ENCODE measurements around the gene TAB2.

Gene TAB2

GRCh38 chr6:149450679-149451375, 133.3 kb downstream of the TAB2 start:
- no peak for TF ChIP-seq CTCF (IDR thresholded peaks at IDR 0.05; ENCODE audit: insufficient read depth, low read length, missing control alignments)

GRCh38 chr6:149451376-149452036, 134.0 kb downstream of the TAB2 start:
- H3K4me3 ChIP-seq (ENCODE audit: low read depth, low read length), result peak overlapping the region; percentile 46
- ChIA-PET POLR2A (no interaction called here), CTCF (interaction anchor here (9.9 kb wide), 1 partner anchor 18 kb away, joined by 61 read pairs; no protein-coding TSS in a partner anchor)
- TF ChIP-seq CTCF (IDR thresholded peaks at IDR 0.05; ENCODE audit: insufficient read depth, low read length, missing control alignments), result no peak
- no peak for DNase-seq (ENCODE audit: low read depth, low spot score)

More at GRCh38 chr6:149450679-149451375, 133.3 kb downstream of the TAB2 start:
- POLR2A ChIA-PET, result no interaction called here
- H3K4me3 ChIP-seq (ENCODE audit: low read depth, low read length), result peak overlapping the region; percentile 46
- CTCF ChIA-PET, result interaction anchor here (9.9 kb wide), 1 partner anchor 18 kb away, joined by 61 read pairs; no protein-coding TSS in a partner anchor
- no peak for DNase-seq (ENCODE audit: low read depth, low spot score)

GRCh38 chr6:149452037-149452939, 134.8 kb downstream of the TAB2 start:
- TF ChIP-seq CTCF (IDR thresholded peaks at IDR 0.05; ENCODE audit: insufficient read depth, low read length, missing control alignments), result no peak
- no peak overlapping the region for H3K4me3 ChIP-seq (ENCODE audit: low read depth, low read length)
- POLR2A ChIA-PET, result no interaction called here
- CTCF ChIA-PET, result interaction anchor here (1.6 to 9.9 kb wide), 2 partner anchors 11 to 19 kb away, joined by 4 to 61 read pairs; no protein-coding TSS in a partner anchor
- no peak for DNase-seq (ENCODE audit: low read depth, low spot score)

- DNase-seq (ENCODE audit: low read depth, low spot score), result no peak
- TF ChIP-seq CTCF (IDR thresholded peaks at IDR 0.05; ENCODE audit: insufficient read depth, low read length, missing control alignments), result no peak
- no peak overlapping the region for H3K4me3 ChIP-seq (ENCODE audit: low read depth, low read length)
- POLR2A ChIA-PET, result no interaction called here
- CTCF ChIA-PET, result interaction anchor here (0.9 to 2.3 kb wide), 6 partner anchors 11 to 425 kb away, joined by 3 to 14 read pairs (median 6); no protein-coding TSS in a partner anchor
Measured at GRCh38 chr6:149453597-149454345, 136.3 kb downstream of the TAB2 start.

GRCh38 chr6:149454346-149454848, 136.9 kb downstream of the TAB2 start:
- ChIA-PET POLR2A (no interaction called here), CTCF (interaction anchor here (1.2 to 2.3 kb wide), 7 partner anchors 10 to 426 kb away, joined by 3 to 14 read pairs (median 7); no protein-coding TSS in a partner anchor)
- peak; percentile 57 for DNase-seq (ENCODE audit: low read depth, low spot score)
- no peak for TF ChIP-seq CTCF (IDR thresholded peaks at IDR 0.05; ENCODE audit: insufficient read depth, low read length, missing control alignments)
- H3K4me3 ChIP-seq (ENCODE audit: low read depth, low read length), result no peak overlapping the region

Data from AG04449 (cell line).